HG02678 (cell line): ENCODE results near the gene CRTC1.

Experiments
- ATAC-seq: cut with Tn5 transposase; IDR thresholded peaks from one replicate; pipeline ENCODE4 v1.9.1; 2021; ENCODE audit warnings: mild to moderate bottlenecking, moderate library complexity; ENCODE audit not compliant: unreplicated experiment

The CRTC1 gene

GRCh38 chr19:18651733-18652132 lies 31.7 kb upstream of the CRTC1 start:
- ATAC-seq, result no peak

- ATAC-seq, result no peak
These were observed 29.6 kb upstream of the CRTC1 start for GRCh38 chr19:18653853-18654252.

- ATAC-seq, result no peak
These were observed 29.0 kb upstream of the CRTC1 start for GRCh38 chr19:18654469-18654868.

- ATAC-seq, result no peak
These were observed 28.2 kb upstream of the CRTC1 start for GRCh38 chr19:18655173-18655844.

DNA sequence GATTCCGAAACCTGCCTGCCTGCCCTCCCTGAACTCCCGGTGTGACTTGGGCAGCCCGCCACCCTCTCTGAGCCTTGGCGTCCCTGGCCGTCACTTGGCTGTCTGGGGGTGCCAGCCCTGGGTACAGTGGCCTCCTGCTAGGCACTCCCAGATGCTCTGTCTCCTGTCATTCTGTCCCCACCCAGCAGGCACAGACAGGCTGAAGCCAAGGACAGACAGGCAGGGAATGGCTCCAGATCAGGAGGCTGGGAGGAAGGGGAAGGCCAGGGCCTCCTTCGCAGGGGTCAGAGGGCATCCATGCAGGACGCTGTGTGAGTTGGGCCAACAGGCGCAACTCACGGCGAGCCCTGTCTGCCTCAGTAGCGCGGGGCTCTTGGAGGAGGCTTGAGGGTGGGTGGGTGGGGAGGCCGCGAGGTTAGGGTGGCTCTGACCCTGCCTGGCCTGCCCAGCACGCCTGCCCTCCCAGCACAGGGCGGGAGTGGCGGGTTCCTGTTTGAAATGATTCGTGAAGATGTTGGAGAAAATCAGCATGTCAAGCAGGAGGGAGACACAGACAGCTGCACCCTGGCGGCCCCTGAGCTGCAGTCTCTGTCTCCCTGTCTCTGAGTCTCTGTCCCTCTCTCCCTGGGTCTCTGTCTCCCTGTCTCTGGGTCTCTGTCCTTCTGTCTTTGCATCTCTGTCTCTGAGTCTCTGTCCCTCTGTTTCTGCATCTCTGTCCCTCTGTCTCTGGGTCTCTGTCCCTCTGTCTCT lies 27.0 kb upstream of the CRTC1 start:
- no peak for ATAC-seq

DNA sequence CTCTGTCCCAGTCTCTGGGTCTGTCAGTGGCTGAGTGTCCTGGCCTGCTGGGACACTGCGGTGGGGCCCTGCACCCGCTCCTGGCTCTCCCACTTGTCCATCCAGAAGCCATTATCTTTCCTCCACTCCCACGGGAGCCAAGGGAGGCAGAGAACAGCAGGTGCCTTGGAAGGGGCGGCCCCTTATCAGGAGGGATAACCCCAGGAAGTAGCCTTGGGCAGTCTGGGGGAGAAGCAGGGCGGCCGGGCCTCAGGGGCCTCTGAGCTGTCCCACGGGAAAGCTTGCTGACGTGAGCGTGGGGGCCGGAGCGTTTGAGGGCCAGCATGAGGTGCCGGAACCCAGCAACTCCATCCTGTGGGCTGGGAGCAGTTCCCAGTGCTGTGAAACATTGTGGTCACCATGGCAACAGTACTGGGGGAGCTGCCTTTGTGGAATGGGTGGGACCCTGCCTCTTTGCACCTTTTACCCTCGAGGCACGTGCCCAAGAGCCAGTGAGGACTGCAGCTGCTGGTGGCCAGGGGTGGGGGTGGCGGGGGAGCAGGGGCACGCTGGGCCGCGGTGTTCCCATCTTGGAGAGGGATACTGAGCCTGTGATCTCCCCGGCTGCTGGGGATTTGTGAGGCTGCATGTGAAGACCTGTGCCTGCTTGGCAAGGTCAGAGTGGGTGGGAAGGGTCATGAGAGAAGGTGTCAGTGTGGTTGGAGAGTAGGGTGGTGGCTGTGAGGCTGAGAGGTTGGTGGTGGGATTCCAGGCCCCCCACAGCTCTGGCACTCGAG lies 25.7 kb upstream of the CRTC1 start:
- no peak for ATAC-seq

- no peak for ATAC-seq
These were observed 25.1 kb upstream of the CRTC1 start for GRCh38 chr19:18658366-18658855.

GRCh38 chr19:18659281-18660050 lies 24.0 kb upstream of the CRTC1 start:
- ATAC-seq, result no peak

DNA sequence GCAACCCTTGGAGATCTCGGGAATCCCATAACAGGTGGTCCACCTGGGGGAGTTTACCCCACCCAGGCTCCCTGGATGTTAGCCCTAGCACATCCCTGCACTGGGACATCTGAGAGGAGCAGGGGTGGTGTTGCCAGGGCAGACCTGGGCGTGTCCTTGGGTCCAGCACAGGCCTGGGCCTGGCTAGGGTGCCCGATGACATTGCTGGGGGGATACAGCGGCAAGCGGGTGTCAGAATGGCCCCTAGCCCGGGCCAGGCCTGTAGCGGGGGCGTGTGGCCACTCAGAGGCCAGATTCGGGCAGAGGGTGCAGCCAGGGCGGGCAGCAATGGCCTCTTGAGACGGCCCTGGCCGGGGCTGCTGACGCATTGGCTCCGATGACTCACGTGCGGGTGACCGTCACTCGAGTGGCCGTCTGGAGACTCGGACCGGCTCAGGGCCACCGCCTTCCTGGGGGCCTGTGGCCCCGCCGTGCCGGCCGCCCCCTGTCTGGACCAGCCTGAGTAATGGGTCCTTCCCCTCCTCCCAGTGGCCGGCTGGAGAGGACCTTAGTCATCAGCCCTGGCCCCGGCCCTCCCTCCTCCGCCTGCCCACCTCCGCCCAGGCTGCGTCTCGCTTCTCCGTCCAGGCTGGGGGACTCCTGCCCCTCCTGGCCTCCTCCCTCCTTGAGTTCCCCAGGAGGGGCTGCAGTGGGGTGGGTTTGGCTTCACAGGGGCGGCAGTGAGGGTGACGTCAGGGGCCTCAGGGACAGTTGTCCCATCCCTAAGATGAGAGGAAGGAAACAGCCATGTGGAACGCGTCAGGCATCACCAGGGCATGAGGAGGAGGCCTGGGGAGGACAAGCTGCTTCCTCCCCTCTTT lies 23.2 kb upstream of the CRTC1 start:
- no peak for ATAC-seq

GRCh38 chr19:18660939-18661670 lies 22.4 kb upstream of the CRTC1 start:
- ATAC-seq, result no peak

- no peak for ATAC-seq
These were observed 20.3 kb upstream of the CRTC1 start for GRCh38 chr19:18662972-18663732.

DNA sequence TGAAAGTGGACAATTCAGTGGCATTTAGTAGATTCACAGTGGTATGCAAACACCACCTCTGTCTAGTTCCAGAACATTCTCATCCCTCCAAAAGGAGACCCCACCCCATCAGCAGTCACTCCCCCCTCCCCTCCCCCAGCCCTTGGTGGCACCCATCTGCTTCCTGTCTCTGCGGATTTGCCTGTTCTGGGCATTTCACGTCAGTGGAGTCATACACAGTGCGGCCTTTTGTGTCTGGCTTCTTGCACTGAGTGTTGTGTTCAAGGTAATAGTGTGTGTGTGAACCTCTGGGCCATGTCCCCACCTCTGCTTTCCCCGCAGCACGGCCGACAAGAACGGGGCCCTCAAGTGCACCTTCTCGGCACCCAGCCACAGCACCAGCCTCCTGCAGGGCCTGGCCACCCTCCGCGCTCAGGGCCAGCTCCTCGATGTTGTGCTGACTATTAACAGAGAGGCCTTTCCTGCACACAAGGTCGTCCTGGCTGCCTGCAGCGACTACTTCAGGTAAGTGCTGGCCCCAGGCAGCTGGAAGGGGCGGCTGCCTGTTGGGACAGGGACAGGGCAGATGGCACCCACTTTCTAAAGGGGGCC lies 19.4 kb upstream of the CRTC1 start:
- no peak for ATAC-seq

GRCh38 chr19:18665771-18666202 lies 17.7 kb upstream of the CRTC1 start:
- ATAC-seq, result no peak

- ATAC-seq, result no peak
These were observed 17.2 kb upstream of the CRTC1 start for GRCh38 chr19:18666317-18666716.

- no peak for ATAC-seq
These were observed 16.7 kb upstream of the CRTC1 start for GRCh38 chr19:18666784-18667183.

GRCh38 chr19:18667531-18668251 lies 15.8 kb upstream of the CRTC1 start:
- no peak for ATAC-seq

- no peak for ATAC-seq
These were observed 15.2 kb upstream of the CRTC1 start for GRCh38 chr19:18668252-18668631.
